ENCODE data around the gene SH3RF3. TPM values are rescaled to one million over a fixed set of nuclear protein-coding genes. Genes with fewer than 3 reads are reported as not detected.
A peak's percentile ranks its signal among the peaks of the same experiment; 100 is the strongest.

The SH3RF3 gene
- total RNA-seq, 1 experiment from 2014 or later: 21.7 TPM

DNA sequence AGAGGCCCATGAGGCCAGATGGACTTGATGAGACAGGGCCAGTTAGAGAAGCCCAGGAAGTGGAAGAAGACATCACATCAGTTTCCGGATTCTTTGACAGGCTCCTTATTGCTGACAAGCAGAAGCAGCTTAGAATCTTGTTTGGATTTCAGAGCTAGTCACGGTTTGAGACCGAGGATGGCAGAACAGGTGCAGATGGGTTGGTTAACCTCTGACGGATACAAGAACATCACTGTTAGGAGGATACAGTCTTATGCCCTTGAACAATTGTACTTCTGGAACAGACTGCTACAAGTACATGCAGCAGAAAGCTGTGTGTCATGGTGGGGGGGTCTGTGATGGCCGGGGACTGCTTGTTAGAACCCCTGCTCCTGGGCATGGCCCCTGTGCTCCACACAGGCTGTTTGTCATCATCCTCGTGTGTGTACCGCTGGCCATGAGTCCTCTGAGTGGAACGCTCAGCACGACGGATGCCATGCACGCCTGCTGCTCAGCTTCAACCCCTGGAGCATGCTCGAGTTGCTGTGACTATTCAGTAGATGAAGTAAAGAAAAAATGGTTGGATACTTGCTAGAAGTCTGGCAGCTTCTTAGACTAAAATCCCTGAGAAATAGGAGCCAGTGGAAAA, 217.7 kb downstream of the SH3RF3 start:
- Mint-ChIP-seq H3K4me3 (ENCODE audit: unreplicated experiment) (no peak overlapping the region), H3K27ac (ENCODE audit: low read depth, unreplicated experiment) (no peak overlapping the region), H3K36me3 (ENCODE audit: insufficient read depth, unreplicated experiment) (peaks cover 23% of the 10 kb centered on the region), H3K4me1 (ENCODE audit: insufficient read depth, unreplicated experiment) (peaks cover 28% of the 10 kb centered on the region), H3K27me3 (ENCODE audit: insufficient read depth, unreplicated experiment) (no peaks in the 10 kb centered on the region), H3K9me3 (ENCODE audit: unreplicated experiment) (no peaks in the 10 kb centered on the region)
- DNase-seq (ENCODE audit: unreplicated experiment): no peak
- ChIA-PET CTCF (interaction anchor here (0.6 to 1.0 kb wide), 3 partner anchors 51 to 494 kb away, joined by 3 to 5 read pairs (median 3); no protein-coding TSS in a partner anchor), POLR2A (no interaction called here)
- intact Hi-C loops (cut with micrococcal nuclease): no loop called here
- TF ChIP-seq, protein P1, sequence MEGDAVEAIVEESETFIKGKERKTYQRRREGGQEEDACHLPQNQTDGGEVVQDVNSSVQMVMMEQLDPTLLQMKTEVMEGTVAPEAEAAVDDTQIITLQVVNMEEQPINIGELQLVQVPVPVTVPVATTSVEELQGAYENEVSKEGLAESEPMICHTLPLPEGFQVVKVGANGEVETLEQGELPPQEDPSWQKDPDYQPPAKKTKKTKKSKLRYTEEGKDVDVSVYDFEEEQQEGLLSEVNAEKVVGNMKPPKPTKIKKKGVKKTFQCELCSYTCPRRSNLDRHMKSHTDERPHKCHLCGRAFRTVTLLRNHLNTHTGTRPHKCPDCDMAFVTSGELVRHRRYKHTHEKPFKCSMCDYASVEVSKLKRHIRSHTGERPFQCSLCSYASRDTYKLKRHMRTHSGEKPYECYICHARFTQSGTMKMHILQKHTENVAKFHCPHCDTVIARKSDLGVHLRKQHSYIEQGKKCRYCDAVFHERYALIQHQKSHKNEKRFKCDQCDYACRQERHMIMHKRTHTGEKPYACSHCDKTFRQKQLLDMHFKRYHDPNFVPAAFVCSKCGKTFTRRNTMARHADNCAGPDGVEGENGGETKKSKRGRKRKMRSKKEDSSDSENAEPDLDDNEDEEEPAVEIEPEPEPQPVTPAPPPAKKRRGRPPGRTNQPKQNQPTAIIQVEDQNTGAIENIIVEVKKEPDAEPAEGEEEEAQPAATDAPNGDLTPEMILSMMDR (IDR thresholded peaks at IDR 0.05; ENCODE audit: unreplicated experiment): no peak
- BruUV-seq (replicated peaks): no TSS peak

DNA sequence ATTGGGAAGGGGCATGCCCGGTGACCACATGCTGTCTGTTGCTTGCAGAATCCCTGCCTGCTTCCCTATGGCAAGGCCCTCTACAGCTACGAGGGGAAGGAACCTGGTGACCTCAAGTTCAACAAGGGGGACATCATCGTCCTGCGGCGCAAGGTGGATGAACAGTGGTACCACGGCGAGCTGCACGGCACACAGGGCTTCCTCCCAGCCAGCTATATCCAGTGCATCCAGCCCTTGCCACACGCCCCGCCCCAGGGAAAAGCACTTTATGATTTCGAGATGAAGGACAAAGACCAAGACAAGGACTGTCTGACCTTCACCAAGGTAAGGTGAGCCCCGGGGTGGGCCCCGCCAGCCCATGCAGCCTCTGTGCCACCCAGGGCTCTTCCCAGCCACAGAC, 218.6 kb downstream of the SH3RF3 start:
- Mint-ChIP-seq H3K36me3 (ENCODE audit: insufficient read depth, unreplicated experiment) (peaks cover 23% of the 10 kb centered on the region), H3K4me1 (ENCODE audit: insufficient read depth, unreplicated experiment) (peaks cover 24% of the 10 kb centered on the region), H3K9me3 (ENCODE audit: unreplicated experiment) (no peaks in the 10 kb centered on the region), H3K4me3 (ENCODE audit: unreplicated experiment) (no peak overlapping the region), H3K27ac (ENCODE audit: low read depth, unreplicated experiment) (no peak overlapping the region), H3K27me3 (ENCODE audit: insufficient read depth, unreplicated experiment) (no peaks in the 10 kb centered on the region)
- TF ChIP-seq, protein P1 (IDR thresholded peaks at IDR 0.05; ENCODE audit: unreplicated experiment): no peak
- intact Hi-C loops (cut with micrococcal nuclease): no loop called here
- POLR2A ChIA-PET: interaction anchor here (1.1 kb wide), 1 partner anchor 15 kb away, joined by 3 read pairs; no protein-coding TSS in a partner anchor
- DNase-seq (ENCODE audit: unreplicated experiment): no peak
- no TSS peak for BruUV-seq (replicated peaks)
- CTCF ChIA-PET: interaction anchor here (0.5 to 1.0 kb wide), 2 partner anchors 90 to 490 kb away, joined by 3 read pairs; no protein-coding TSS in a partner anchor

DNA sequence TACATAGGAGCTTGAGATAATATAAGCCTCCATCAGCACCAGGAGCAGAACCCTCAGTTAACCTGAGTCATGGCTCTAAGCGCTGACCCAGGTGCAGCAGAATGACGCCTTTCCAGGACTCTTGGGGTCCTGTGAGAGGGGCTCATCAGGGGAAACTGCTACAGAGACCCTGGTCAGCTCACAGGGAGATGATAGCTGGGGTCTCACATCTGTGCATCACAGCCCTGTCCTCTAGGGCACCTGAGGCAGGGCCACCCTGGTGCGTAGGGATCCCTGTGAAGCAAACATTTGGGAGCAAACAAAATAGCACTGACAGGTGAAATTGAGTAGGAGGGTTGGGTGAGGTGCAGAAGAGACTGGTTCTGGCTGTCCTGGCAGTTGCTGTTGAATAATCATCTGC, 219.2 kb downstream of the SH3RF3 start:
- no peaks in the 10 kb centered on the region for H3K9me3 Mint-ChIP-seq (ENCODE audit: unreplicated experiment)
- peaks cover 24% of the 10 kb centered on the region for H3K4me1 Mint-ChIP-seq (ENCODE audit: insufficient read depth, unreplicated experiment)
- DNase-seq (ENCODE audit: unreplicated experiment): no peak
- peaks cover 24% of the 10 kb centered on the region for H3K36me3 Mint-ChIP-seq (ENCODE audit: insufficient read depth, unreplicated experiment)
- H3K27me3 Mint-ChIP-seq (ENCODE audit: insufficient read depth, unreplicated experiment): no peaks in the 10 kb centered on the region
- intact Hi-C loops (cut with micrococcal nuclease): no loop called here
- no peak overlapping the region for H3K27ac Mint-ChIP-seq (ENCODE audit: low read depth, unreplicated experiment)
- no TSS peak for BruUV-seq (replicated peaks)
- H3K4me3 Mint-ChIP-seq (ENCODE audit: unreplicated experiment): no peak overlapping the region
- CTCF ChIA-PET: interaction anchor here (0.5 to 0.7 kb wide), 4 partner anchors 9 to 491 kb away, joined by 3 to 5 read pairs (median 3); no protein-coding TSS in a partner anchor
- TF ChIP-seq, protein P1 (IDR thresholded peaks at IDR 0.05; ENCODE audit: unreplicated experiment): no peak
- POLR2A ChIA-PET: interaction anchor here (1.1 to 1.2 kb wide), 2 partner anchors 15 to 16 kb away, joined by 3 read pairs; no protein-coding TSS in a partner anchor

DNA sequence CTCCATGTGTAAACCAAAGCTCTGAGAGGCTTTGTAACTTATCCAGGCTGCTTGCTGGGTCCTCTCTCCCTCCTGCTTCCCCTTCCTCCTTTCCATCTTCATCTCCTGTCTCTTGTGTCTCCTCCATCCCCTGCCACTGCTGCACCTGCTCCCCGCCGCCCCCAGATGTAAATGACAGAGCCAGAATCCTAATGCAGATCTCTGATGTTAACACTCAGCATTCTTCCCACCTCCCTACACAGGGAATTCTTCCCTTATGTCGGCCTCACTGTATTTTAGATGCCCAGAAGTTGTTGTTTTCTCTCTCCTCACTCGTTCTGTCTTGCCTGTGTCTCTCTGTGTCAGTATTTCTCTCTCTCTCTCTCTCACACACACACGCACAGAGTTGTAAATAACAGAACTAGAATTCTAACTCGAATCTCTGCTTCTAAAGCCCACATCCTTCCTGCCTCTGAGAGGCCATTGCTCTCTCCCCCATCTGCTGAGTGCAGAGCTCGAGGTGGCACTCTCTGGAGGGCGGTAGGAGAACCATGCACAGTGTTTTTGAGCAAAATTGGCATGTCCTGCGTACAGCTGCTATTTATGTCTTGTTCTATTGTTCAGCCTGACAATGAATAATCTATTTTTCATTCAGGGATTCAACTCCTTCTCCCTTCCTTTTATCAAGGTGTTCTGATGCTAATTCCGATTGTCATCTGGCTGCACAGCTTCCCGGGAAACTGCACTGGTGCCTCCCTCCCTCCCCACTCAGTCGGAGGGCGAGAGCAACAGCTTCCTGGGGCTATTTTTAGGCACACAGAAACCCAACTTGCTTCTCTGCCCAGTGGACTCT, 219.9 kb downstream of the SH3RF3 start:
- POLR2A ChIA-PET: interaction anchor here (1.1 to 1.2 kb wide), 2 partner anchors 16 to 17 kb away, joined by 3 read pairs; no protein-coding TSS in a partner anchor
- H3K4me1 Mint-ChIP-seq (ENCODE audit: insufficient read depth, unreplicated experiment): peaks cover 24% of the 10 kb centered on the region
- H3K9me3 Mint-ChIP-seq (ENCODE audit: unreplicated experiment): no peaks in the 10 kb centered on the region
- TF ChIP-seq, protein P1 (IDR thresholded peaks at IDR 0.05; ENCODE audit: unreplicated experiment): no peak
- intact Hi-C loops (cut with micrococcal nuclease): no loop called here
- peaks cover 28% of the 10 kb centered on the region for H3K36me3 Mint-ChIP-seq (ENCODE audit: insufficient read depth, unreplicated experiment)
- H3K27ac Mint-ChIP-seq (ENCODE audit: low read depth, unreplicated experiment): no peak overlapping the region
- TSS peak; percentile 27 for BruUV-seq (replicated peaks)
- no peaks in the 10 kb centered on the region for H3K27me3 Mint-ChIP-seq (ENCODE audit: insufficient read depth, unreplicated experiment)
- CTCF ChIA-PET: interaction anchor here (0.6 to 0.7 kb wide), 3 partner anchors 8 to 16 kb away, joined by 3 to 5 read pairs (median 3); no protein-coding TSS in a partner anchor
- no peak for DNase-seq (ENCODE audit: unreplicated experiment)
- no peak overlapping the region for H3K4me3 Mint-ChIP-seq (ENCODE audit: unreplicated experiment)
